ENCODE data around the gene BTK. TPM values are rescaled to one million over a fixed set of nuclear protein-coding genes. Genes with fewer than 3 reads are reported as not detected.
"Not testable (repeated sequence)": the region's sequence is repeated elsewhere in the genome, so short reads cannot be mapped to it uniquely, and the experiment has no call there.

The BTK gene
- total RNA-seq, 2 experiments from 2014 or later: 0.42 to 0.49 TPM

DNA sequence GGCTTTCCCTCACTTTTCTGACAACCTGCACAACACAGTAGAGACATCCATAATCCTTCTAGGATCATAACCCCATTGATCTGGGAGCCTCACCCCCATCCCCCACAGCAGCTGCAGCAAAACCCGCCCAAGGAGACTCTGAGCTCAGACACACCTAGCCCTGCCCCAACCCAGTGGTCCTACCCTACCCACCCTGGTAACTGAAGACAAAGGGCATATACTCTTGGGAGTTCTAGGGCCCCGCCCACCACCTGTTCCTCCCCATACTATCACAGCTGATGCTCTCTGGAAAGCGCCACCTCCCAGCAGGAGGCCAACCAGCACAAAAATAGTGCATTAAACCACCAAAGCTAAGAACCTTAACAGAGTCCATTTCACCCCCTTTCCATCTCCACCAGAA, 59.4 kb downstream of the BTK start:
- H3K9me3 ChIP-seq (ENCODE audit: control insufficient read depth in 1 of 2, insufficient read depth in 1 of 2, low read length in 2 of 2); H3K27me3 Mint-ChIP-seq; DNase-seq; H3K4me3 Mint-ChIP-seq; H3K4me1 Mint-ChIP-seq (ENCODE audit: low read depth); POLR2A ChIA-PET; H3K27ac Mint-ChIP-seq; H3K9me3 Mint-ChIP-seq; H3K36me3 Mint-ChIP-seq (ENCODE audit: low read depth); H3K4me1 ChIP-seq (ENCODE audit: insufficient read depth, low read length); CTCF ChIA-PET; ATAC-seq (ENCODE audit: poor library complexity); H3K27ac ChIP-seq (ENCODE audit: low read depth in 1 of 2, low read length in 2 of 2); intact Hi-C loops (cut with DNase I, micrococcal nuclease); H3K27me3 ChIP-seq (ENCODE audit: control insufficient read depth in 1 of 2, insufficient read depth in 2 of 2, low read length in 2 of 2); H3K36me3 ChIP-seq (ENCODE audit: insufficient read depth, low read length); H3K4me3 ChIP-seq (ENCODE audit: low read length): not testable (repeated sequence)

- H3K36me3 ChIP-seq (ENCODE audit: insufficient read depth, low read length): no peaks in the 10 kb centered on the region
- TF ChIP-seq CTCF (IDR thresholded peaks at IDR 0.05): no peak
- H3K36me3 Mint-ChIP-seq (ENCODE audit: low read depth): no peaks in the 10 kb centered on the region
- no peak overlapping the region for H3K27ac ChIP-seq (ENCODE audit: low read depth in 1 of 2, low read length in 2 of 2)
- POLR2A ChIA-PET: no interaction called here
- H3K4me1 Mint-ChIP-seq (ENCODE audit: low read depth): no peaks in the 10 kb centered on the region
- no peak for ATAC-seq (ENCODE audit: poor library complexity)
- no peak for DNase-seq
- H3K27ac Mint-ChIP-seq: no peak overlapping the region
- no peaks in the 10 kb centered on the region for H3K9me3 ChIP-seq (ENCODE audit: control insufficient read depth in 1 of 2, insufficient read depth in 1 of 2, low read length in 2 of 2)
- no peak overlapping the region for H3K4me3 Mint-ChIP-seq
- H3K9me3 Mint-ChIP-seq: no peaks in the 10 kb centered on the region
- no peak overlapping the region for H3K4me3 ChIP-seq (ENCODE audit: low read length)
- CTCF ChIA-PET: no interaction called here
- no peaks in the 10 kb centered on the region for H3K4me1 ChIP-seq (ENCODE audit: insufficient read depth, low read length)
- H3K27me3 ChIP-seq (ENCODE audit: control insufficient read depth in 1 of 2, insufficient read depth in 2 of 2, low read length in 2 of 2): no peaks in the 10 kb centered on the region
- intact Hi-C loops (cut with DNase I, micrococcal nuclease): no loop called here
- H3K27me3 Mint-ChIP-seq: no peaks in the 10 kb centered on the region
Measured at GRCh38 chrX:101303790-101304189, 82.2 kb downstream of the BTK start.

Other genes with a start within 250 kb of the BTK start
- gene DRP2, start 166.4 kb downstream of the BTK start, total RNA-seq: not detected
- not detected for gene TAF7L, start 94.9 kb downstream of the BTK start, total RNA-seq
- 1 to 10 TPM; 5.0 to 6.4 TPM for gene TIMM8A, start 37.4 kb downstream of the BTK start, total RNA-seq
- gene RPL36A, start 4.8 kb upstream of the BTK start, total RNA-seq: 100 to 1,000 TPM; 417 to 536 TPM
- 10 to 100 TPM; 26.6 to 26.8 TPM for gene GLA, start 21.7 kb upstream of the BTK start, total RNA-seq
- gene HNRNPH2, start 22.0 kb upstream of the BTK start, total RNA-seq: 10 to 100 TPM; 50.9 to 51.4 TPM
- 10 to 100 TPM; 17.9 to 20.5 TPM for gene ARMCX4, start 99.3 kb upstream of the BTK start, total RNA-seq
- gene ARMCX1, start 164.4 kb upstream of the BTK start, total RNA-seq: under 1 TPM; 0.61 to 0.66 TPM
- 10 to 100 TPM; 35.0 to 39.5 TPM for gene ARMCX6, start 231.8 kb upstream of the BTK start, total RNA-seq
- 10 to 100 TPM; 38.7 to 44.6 TPM for gene ARMCX3, start 237.0 kb upstream of the BTK start, total RNA-seq

Measured in CD4-positive, alpha-beta T cell (primary cell).